ENCODE results near the gene GAB3.

- TF ChIP-seq SMAD3 (CRISPR knock-in tag; IDR thresholded peaks at IDR 0.05; ENCODE audit: borderline replicate concordance) (no peak), ZNF281 (CRISPR knock-in tag; IDR thresholded peaks at IDR 0.05) (no peak), AFF4 (CRISPR knock-in tag; IDR thresholded peaks at IDR 0.05; ENCODE audit: borderline replicate concordance) (no peak), MAX (CRISPR knock-in tag; IDR thresholded peaks at IDR 0.05) (no peak), JUN (CRISPR knock-in tag; IDR thresholded peaks at IDR 0.05) (no peak), ZNF121 (CRISPR knock-in tag; IDR thresholded peaks at IDR 0.05) (no peak)
- TF ChIP-seq, protein P1, sequence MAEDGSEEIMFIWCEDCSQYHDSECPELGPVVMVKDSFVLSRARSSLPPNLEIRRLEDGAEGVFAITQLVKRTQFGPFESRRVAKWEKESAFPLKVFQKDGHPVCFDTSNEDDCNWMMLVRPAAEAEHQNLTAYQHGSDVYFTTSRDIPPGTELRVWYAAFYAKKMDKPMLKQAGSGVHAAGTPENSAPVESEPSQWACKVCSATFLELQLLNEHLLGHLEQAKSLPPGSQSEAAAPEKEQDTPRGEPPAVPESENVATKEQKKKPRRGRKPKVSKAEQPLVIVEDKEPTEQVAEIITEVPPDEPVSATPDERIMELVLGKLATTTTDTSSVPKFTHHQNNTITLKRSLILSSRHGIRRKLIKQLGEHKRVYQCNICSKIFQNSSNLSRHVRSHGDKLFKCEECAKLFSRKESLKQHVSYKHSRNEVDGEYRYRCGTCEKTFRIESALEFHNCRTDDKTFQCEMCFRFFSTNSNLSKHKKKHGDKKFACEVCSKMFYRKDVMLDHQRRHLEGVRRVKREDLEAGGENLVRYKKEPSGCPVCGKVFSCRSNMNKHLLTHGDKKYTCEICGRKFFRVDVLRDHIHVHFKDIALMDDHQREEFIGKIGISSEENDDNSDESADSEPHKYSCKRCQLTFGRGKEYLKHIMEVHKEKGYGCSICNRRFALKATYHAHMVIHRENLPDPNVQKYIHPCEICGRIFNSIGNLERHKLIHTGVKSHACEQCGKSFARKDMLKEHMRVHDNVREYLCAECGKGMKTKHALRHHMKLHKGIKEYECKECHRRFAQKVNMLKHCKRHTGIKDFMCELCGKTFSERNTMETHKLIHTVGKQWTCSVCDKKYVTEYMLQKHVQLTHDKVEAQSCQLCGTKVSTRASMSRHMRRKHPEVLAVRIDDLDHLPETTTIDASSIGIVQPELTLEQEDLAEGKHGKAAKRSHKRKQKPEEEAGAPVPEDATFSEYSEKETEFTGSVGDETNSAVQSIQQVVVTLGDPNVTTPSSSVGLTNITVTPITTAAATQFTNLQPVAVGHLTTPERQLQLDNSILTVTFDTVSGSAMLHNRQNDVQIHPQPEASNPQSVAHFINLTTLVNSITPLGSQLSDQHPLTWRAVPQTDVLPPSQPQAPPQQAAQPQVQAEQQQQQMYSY (CRISPR knock-in tag; IDR thresholded peaks at IDR 0.05), result no peak
- TF ChIP-seq, protein P2, sequence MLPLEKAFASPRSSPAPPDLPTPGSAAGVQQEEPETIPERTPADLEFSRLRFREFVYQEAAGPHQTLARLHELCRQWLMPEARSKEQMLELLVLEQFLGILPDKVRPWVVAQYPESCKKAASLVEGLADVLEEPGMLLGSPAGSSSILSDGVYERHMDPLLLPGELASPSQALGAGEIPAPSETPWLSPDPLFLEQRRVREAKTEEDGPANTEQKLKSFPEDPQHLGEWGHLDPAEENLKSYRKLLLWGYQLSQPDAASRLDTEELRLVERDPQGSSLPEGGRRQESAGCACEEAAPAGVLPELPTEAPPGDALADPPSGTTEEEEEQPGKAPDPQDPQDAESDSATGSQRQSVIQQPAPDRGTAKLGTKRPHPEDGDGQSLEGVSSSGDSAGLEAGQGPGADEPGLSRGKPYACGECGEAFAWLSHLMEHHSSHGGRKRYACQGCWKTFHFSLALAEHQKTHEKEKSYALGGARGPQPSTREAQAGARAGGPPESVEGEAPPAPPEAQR (CRISPR knock-in tag; IDR thresholded peaks at IDR 0.05), result no peak
- TF ChIP-seq, protein P3, sequence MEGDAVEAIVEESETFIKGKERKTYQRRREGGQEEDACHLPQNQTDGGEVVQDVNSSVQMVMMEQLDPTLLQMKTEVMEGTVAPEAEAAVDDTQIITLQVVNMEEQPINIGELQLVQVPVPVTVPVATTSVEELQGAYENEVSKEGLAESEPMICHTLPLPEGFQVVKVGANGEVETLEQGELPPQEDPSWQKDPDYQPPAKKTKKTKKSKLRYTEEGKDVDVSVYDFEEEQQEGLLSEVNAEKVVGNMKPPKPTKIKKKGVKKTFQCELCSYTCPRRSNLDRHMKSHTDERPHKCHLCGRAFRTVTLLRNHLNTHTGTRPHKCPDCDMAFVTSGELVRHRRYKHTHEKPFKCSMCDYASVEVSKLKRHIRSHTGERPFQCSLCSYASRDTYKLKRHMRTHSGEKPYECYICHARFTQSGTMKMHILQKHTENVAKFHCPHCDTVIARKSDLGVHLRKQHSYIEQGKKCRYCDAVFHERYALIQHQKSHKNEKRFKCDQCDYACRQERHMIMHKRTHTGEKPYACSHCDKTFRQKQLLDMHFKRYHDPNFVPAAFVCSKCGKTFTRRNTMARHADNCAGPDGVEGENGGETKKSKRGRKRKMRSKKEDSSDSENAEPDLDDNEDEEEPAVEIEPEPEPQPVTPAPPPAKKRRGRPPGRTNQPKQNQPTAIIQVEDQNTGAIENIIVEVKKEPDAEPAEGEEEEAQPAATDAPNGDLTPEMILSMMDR (IDR thresholded peaks at IDR 0.05), result no peak
Observed at GRCh38 chrX:154652311-154653047, 98.4 kb downstream of the GAB3 start.

All from WTC11 (cell line).